Measurements from ENCODE around the gene SLC9A6.

The SLC9A6 gene

GRCh38 chrX:135985157-135985972 lies at the start of gene SLC9A6:
Gene SLC9A6 (plus strand): TSS chrX:135985435. CDS start chrX:135985659, 224 bp downstream.
- DNase-seq, result peak; percentile 18

DNA sequence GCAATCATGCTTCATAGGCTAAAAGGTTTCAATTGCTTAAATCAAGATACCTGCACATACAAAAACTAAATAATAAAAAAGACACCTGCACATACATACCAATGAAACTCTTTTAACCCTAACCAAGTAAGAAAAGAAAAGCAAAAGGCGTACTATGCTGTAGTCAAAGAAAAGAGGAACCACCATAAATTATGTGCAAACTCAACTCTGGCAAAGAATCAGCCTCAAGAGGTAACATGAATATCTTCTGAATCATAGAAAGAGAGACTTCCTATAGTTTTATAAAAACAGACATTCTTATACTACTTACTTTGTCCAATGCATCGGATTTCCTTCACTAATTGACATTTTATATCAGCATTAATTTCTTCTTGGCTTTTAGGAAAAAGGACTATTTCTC lies 40.7 kb upstream of the SLC9A6 start:
- DNase-seq, result no peak

DNA sequence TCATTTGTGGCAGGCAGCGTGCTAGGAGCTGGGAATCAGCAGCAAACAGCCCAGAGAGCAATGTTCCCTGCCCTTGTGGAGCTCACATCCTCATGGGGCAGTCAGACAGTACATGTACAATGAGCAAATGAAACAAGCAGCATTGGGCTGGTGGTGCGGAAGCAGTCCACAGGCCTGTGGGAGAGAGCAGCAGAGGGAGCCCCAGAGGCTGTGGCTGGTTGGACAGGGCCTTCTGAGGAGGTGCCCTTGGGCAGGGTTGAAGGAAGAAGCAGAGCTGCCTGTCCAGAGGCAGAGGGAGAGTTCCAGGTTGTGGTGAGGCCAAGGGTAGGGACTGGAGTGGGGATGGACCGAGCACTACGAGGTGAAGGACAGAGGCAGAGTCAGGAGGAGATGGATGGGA lies 33.9 kb upstream of the SLC9A6 start:
- no peak for DNase-seq

DNA sequence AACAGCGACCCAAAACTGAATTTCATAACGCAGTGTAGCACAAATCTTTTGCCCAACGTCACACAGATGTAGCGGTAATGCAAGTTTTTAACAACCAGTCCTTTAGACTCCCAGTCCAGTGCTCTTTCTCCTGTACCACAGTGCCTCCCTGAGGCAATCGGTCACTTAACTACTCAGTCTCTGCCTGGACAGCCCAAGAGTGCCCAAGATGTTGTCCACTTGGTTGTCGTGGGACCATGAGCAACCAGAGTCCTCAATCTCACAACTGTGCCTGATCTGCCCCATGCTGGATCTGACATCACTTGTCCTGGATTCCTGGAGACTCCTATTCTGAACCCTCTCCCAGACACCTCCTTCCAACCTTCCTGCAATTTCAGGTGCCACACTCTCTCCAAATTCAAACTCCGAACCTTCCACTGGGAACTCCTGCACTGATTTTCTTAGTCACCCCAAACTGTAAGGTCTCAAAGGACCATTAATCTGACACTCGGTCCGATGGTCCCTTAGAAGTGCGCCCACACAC lies 12.1 kb upstream of the SLC9A6 start:
- no peak for DNase-seq

DNA sequence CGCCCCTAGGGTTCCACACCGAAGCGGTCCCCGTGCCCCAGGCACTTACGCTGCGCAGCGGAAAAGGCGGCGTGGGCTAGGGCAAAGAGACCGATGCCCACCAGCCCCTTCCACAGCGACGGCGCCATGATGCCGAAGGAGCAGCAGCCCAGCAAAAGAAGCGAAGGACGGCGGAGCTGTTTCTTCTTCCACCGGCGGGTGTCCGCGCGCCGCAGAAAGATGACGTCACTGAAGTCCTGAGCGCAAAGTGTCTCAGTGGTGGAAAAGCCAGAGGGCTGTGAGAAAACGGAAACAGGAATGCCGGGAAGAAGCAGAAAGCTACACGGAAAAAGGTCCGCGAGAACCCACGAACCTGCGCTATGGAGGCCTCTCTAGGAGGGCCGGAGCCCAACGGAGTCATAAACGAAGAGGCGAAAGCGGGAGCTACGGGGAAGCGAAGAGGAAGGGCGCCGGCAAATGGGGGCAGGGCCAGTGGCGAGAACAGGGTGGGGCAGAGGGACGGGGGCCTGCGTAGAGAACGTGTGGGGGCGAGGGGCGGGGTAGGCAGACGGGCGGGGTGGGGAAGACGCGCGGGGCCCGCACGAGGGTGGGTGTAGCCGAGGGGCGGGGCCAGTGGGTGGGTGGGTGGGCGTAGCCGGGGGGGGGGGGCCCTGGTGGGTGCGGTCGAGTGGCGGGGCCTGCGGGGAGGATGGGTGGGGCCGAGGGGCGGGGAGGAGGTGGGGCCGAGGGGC lies 11.5 kb upstream of the SLC9A6 start, which contains the start of gene MMGT1:
Gene MMGT1 (minus strand): TSS at position 441 of the 731 bp plus-strand sequence. CDS start 313 bp downstream, at position 128.
- DNase-seq, result peak; percentile 65

DNA sequence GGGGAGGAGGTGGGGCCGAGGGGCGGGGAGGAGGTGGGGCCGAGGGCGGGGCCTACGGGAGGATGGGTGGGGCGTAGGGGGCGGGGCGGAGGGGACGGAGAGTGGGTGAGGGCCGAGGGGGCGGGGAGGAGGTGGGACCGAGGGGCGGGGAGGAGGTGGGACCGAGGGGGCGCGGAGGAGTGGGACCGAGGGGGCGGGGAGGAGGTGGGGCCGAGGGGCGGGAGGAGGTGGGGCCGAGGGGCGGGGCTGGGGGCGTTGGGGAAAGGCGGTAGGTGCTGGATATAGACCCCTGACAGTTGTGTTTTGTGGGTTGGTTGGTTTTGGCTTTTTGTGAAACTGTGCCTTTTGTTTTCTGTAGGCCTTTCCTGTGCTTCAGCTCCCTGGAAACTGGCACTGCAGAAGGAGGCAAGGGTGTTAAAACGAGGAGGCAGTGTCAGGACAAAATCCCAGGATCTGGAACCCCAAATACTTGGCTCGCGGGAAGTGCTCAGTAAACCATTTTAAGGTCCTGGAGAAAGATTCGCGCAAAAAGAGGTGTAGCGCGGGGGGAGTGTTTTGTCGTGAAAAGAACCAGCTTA lies 10.9 kb upstream of the SLC9A6 start:
- no peak for DNase-seq

DNA sequence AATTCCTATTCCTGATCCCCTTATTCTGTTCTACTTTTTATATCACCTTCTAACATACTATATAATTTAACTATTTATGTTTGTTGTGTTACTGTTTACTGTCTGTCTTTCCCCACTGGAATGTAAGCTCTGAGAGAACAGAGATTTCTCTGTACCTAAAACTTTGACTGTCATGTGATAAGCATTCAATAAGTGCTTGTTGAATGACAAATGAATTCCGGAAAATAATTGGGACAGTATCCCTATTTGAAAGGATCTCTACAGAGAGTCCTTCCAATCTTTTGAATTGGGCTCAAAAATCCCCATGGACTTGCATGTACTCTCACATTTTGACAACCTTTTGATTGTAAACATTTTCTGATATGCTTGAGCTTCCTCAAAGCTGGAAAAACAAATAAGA lies 9.8 kb upstream of the SLC9A6 start:
- no peak for DNase-seq

- no peak for DNase-seq
These were observed 7.6 kb upstream of the SLC9A6 start for GRCh38 chrX:135977611-135978010.

- no peak for DNase-seq
These were observed 4.2 kb upstream of the SLC9A6 start for GRCh38 chrX:135981010-135981409.

DNA sequence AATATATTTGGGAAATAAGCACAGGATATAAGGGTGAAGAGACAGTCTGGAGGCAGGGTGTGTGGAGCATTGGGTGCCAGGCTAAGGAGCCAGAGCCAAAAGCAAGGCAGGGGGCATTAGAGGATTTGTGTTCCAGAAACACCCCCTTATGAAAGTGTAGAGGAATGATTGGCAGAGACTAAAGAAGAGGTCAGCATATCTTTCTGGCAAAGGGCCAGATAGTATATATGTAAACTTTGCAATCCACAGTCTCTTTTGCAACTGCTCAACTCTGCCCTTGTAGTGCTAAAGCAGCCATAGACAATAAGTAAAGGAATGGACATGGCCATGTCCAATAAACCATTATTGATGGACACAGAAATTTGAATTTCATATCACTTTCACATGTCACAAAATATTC lies 3.6 kb upstream of the SLC9A6 start:
- DNase-seq, result no peak

GRCh38 chrX:135982860-135983259 lies 2.4 kb upstream of the SLC9A6 start:
- no peak for DNase-seq

DNA sequence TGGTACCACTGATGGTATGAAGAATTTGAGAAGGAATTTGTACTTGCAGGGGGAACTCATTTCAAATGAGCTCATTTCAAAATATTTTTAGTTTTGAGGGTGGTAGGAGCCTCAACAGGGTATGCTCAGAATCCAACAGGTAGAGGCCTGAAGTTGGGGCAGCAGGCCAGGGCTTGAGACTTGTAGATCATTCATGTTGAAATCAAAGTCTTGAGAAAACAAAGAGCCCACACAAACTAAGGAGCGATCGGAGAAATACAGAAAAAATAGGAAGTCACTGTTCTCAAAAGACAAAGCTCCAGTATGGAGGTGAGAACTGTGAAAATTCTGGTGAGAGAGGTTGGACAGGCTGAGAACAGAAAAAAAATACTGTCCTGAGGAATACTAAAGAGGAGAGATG lies 979 bp upstream of the SLC9A6 start:
- DNase-seq, result no peak

- no peak for DNase-seq
These were observed 461 bp upstream of the SLC9A6 start for GRCh38 chrX:135984791-135985156.

DNA sequence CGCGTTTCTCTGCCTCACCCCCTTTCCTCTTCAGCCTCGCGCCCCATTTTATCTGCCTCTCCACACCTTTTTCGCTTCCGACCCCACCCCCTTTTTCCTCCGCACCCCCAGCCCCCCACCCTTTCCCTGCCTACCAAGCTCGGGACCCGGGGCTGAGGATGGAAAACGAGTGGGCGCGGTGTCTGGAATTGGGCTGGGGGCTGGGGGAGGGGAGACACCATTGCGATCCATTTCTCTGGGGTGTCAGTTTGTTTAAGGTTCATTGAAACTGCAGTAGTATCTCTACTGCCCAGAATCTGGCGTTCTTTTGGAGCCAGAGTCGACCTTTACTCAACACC lies 707 bp downstream of the SLC9A6 start:
- no peak for DNase-seq

DNA sequence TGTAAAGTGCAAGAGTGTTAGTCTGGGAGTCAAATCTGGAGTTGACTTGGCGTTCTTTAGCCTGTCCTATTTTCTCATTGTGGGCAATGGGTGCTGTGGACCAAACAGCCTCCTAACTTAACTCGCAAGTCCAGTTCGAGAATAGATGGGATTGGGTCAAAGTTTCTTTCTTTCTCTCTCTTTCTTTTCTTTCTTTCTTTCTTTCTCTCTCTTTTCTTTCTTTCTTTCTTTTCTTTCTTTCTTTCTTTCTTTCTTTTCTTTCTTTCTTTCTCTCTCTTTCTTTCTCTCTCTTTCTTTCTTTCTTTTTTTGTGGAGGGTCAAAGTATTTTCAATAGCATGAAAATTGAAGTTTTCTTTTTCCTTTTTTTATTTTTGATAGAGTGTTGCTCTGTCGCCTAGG lies 3.0 kb downstream of the SLC9A6 start:
- DNase-seq, result no peak

DNA sequence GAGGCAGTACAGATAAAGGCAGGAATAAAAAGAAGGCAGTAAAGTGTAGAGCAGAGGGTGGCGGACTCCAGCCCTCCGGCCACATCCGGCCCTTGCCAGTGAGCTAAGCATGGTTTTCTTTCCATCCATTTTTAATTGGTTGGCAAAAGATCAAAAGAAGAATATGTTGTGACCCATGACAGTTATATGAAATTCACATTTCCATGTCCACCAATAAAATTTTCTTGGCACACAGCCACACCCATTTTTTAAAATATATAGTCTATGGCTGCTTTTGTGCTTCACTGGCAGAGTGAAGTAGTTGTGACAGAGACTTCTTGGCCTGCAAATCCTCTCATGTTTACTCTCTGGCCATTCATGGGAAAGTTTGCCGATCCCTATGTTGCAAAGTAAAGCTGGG lies 29.8 kb downstream of the SLC9A6 start:
- no peak for DNase-seq

DNA sequence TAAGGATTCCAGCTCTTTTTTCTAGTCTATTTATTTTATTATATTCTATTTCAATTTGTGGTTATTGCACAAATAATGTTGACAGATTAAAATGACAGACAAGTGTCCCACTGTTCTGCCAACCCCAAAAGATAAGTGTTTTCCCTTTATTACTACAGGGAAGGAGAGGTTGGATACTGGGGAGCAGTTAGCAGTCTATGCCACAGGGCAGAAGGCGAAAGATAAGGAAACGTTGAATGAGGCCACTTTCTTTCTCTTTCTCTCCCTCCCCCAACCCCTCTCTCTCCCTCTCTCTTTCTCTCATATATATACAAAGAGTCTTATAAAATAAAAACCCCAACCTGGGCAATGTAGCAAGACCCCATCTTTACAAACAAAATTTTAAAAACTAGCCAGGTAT lies 31.6 kb downstream of the SLC9A6 start:
- DNase-seq, result no peak

DNA sequence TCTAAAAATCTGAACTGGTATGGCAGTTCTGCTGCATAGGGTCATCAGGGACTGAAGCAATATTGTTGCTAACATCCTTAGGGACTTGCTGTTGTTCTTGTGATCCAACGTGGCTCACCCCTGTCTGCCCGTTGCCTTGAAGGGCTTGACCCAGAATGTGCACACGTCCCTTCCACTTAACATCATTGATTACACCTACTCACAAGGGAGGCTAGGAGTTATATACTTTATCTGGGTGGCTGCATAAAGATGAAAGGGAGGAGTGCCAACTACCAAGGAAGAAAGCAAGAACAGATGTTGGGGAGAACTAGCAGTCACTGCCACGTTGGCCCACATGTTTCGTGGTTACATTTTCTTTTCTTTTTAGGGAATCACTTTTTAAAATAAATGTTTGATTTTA lies 34.0 kb downstream of the SLC9A6 start:
- DNase-seq, result no peak

DNA sequence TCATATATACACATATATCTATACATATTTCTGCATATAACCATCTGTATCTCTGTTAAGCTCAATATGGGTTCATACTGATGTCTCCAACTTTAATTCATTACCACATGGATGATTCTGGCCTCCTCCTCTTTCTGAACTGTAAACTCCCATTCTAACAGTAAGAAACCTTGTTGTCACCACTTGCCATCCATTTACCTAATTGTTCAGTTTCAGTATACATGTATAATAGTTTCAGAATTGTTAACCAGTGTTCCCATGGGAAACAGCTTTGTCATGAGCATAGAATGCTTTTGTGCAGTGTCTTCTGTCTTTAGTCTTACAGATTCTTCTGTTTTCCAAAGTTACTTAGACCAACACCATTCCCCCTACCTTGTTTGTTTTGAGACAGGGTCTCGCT lies 35.9 kb downstream of the SLC9A6 start:
- no peak for DNase-seq

DNA sequence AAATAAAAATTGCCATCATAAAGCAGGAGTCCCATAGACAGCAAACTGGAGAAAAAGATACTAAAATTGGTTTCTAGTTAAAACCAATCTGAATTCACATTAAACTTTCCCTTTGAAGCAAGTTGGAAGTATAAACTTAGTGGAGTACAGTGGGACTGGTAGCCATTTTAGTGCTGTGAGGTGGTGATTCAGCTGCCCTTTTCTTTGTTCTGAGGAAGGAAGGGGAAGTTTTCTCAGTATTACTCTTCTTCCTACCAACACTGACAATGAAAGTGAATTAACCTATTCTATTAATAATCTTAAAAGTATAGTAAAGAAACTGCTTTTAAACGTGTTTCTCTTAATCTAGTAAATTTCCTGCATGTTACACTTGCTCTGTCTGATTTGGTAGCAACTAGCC lies 36.7 kb downstream of the SLC9A6 start:
- no peak for DNase-seq

DNA sequence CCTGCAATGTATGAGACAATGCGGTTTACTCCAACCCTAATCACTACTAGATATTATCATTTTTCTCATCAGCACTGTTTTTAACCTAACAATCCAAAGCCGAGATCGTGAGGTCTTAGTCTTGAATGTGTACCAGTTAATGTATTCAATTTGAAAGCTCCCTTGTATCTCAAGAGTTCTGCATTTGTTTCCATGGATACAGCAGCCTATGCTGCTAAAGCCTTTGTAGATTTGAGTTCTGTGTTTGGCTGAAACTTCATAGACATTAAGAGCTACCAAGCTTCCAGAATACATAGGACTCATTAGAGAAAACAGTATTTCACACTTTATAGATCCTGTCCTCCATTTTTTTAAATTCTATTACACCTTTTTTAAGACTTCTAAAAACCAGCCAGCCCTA lies 39.9 kb downstream of the SLC9A6 start:
- DNase-seq, result no peak

DNA sequence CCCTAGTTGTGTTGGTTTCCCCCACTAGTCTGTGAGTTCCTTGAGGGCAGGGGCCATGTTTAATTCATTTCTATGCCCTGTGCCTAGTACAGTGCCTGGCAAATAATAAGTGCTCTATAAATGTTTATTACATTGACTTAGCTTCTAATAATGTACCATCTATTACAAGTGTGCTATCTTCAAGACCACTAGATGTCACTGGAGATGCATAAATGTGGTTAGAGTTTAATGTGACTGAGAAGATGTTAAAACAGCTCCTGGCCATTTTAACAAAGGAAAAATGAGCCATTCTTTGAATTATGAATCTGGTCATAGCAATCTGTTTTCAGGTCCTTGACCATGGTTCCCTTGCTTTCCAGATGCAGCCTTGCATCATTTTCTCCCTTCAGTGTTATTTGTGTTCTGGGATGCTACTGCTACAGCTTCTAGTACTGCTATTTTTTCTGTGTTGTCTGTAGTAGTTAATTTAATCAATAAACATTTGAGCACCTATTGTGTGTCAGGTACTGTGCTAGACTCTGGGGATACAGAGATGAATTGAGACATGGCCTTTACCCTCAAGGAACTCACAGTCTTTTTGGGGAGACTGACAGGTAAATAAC lies 43.2 kb downstream of the SLC9A6 start:
- no peak for DNase-seq

DNA sequence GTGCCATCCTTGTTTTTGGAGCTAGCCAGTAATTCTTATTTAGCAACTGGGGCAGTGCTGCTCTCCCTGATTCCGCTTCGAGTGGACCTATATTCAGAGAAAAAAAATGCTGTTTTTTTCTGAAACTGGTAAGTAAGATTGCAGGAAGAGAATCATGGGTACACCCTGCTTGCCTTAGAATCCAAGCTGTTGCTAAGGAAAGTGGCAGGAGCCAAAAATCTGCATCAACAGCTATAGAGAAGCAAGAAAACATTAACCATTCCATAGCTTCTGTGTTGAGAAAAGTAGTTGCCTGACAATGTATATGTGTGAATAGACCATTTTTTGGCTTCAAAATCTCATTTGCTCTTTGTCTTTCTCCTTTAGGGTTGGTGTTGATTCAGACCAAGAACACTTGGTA lies 44.5 kb downstream of the SLC9A6 start:
- DNase-seq, result no peak

Measured in NCI-H187 treated with DMSO at 0.1 percent for 48 hours (cell line).